Cardiac muscle cell (in vitro differentiated cells and primary cell): ENCODE measurements around the gene VEPH1. TPM values are rescaled to one million over a fixed set of nuclear protein-coding genes. Genes with fewer than 3 reads are reported as not detected.
"Not testable (repeated sequence)": the region's sequence is repeated elsewhere in the genome, so short reads cannot be mapped to it uniquely, and the experiment has no call there.

Experiments used
- DNase-seq, 2 donors: peaks; one replicate each; pipeline versions ENCODE4 v3.0.0 to v3.0.0-alpha.2; 2010 to 2017; ENCODE audit warnings: low read depth in 1 of 2, low spot score in 1 of 2
- H3K27ac ChIP-seq: fragments of 200-600 bp; sonication (generic); 2 replicates; pipeline ENCODE4 v1.5.1; 2016
- H3K27me3 ChIP-seq: fragments of 200-600 bp; sonication (generic); 2 replicates; pipeline ENCODE4 v1.6.0; 2016; ENCODE audit warnings: control low read depth
- H3K36me3 ChIP-seq: fragments of 200-600 bp; sonication (generic); 2 replicates; pipeline ENCODE4 v1.5.1; 2016; ENCODE audit warnings: control low read depth
- H3K4me1 ChIP-seq: fragments of 200-600 bp; sonication (generic); 2 replicates; pipeline ENCODE4 v1.8.1; 2017; ENCODE audit warnings: low read depth, mild to moderate bottlenecking, mixed run types
- H3K4me3 ChIP-seq: fragments of 200-600 bp; sonication (generic); 2 replicates; pipeline ENCODE4 v1.5.1; 2016; ENCODE audit warnings: mild to moderate bottlenecking
- H3K9me3 ChIP-seq: fragments of 200-600 bp; sonication (generic); 2 replicates; pipeline ENCODE4 v1.5.1; 2017; ENCODE audit warnings: low read depth, mild to moderate bottlenecking, control low read depth
- polyA plus RNA-seq: library from polyadenylated mRNA; unstranded; fragments of >200 nt; fragmentation: Nextera tagmentation; extraction: Ambion mirVana; gene quantifications from 2 replicates; pipeline ENCODE4 v1.2.1, GENCODE V29; 2016
- total RNA-seq: library from RNA; depleted of rRNA; stranded (reverse); fragments of >200 nt; gene quantifications from 2 replicates; pipeline ENCODE4 v1.2.3, GENCODE V29; 2016
- TF ChIP-seq, protein P1 (sequence below): IDR thresholded peaks from 2 replicates; pipeline ENCODE4 v1.5.1; 2012; ENCODE audit warnings: low read depth, mild to moderate bottlenecking, low read length

Gene VEPH1
- total and polyA plus RNA-seq, 2 experiments from 2014 or later = 1.1 to 1.7 TPM

DNA sequence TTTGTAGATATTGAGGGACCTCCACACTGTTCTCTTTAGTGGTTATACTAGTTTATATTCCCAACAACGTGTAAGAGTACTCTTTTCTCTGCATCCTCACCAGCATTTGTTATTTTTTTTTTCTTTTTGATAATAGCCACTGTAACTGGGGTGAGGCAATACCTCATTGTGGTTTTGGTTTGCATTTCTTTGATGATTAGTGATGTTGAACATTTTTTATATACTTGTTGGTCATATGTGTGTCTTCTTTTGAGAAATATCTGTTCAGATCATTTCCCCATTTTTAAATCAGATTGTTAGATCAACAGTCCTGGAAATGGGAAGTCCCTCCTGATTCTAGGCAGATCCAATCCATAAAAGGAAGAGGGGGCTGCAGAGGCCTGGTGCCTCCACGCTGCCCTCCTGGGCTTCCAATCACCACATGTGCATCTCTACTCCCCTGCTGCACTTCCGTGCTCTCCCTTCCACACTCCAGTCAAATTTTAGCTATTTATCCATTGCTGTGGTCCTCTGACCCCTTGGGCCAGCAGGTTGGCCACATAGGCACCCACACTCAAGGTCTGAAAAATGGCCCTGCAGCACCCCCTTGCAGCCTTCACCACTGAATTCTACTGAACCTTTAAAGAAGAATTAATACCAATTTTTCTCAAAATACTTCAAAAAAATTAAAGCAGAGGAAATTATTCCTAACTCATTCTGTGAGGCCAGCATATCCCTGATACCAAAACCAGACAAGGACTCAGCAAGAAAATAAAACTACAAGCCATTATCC lies 154.7 kb downstream of the VEPH1 start:
- TF ChIP-seq, protein P1, sequence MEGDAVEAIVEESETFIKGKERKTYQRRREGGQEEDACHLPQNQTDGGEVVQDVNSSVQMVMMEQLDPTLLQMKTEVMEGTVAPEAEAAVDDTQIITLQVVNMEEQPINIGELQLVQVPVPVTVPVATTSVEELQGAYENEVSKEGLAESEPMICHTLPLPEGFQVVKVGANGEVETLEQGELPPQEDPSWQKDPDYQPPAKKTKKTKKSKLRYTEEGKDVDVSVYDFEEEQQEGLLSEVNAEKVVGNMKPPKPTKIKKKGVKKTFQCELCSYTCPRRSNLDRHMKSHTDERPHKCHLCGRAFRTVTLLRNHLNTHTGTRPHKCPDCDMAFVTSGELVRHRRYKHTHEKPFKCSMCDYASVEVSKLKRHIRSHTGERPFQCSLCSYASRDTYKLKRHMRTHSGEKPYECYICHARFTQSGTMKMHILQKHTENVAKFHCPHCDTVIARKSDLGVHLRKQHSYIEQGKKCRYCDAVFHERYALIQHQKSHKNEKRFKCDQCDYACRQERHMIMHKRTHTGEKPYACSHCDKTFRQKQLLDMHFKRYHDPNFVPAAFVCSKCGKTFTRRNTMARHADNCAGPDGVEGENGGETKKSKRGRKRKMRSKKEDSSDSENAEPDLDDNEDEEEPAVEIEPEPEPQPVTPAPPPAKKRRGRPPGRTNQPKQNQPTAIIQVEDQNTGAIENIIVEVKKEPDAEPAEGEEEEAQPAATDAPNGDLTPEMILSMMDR = peak; percentile 4
- peak in 1 of 2 donors; percentile 23 for DNase-seq
- not testable (repeated sequence) for H3K36me3 ChIP-seq, H3K9me3 ChIP-seq, H3K4me1 ChIP-seq, H3K27me3 ChIP-seq, H3K27ac ChIP-seq, H3K4me3 ChIP-seq

DNA sequence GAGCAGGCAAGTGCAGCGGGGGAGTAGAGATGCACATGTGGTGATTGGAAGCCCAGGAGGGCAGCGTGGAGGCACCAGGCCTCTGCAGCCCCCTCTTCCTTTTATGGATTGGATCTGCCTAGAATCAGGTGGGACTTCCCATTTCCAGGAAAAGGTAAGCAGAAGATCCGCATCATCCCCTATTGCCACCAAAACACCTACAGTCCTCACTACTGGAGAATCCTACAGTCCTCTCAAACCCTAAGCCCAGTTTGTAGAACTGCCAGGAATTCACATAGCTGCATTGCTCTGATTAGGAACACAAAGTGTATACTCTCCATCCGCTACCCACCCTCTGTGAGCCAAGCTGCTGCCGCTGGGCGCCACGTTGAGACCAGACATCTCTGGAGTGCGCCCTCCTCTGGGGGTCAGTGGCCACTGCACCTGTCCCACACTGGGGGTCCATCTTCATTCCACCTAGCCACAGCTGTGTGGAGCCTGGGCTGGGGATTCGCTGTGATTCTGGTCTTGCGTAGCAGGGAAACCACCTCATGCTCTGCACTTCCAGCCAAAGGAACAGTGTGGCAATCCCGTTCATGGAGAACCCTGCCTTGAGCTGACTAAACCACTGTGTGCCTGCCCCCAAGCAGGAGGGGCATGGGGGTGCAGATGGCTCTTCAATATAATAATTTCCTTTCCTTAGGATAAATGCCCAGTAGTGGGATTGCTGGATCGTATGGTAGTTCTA lies 155.5 kb downstream of the VEPH1 start:
- Histone ChIP-seq H3K4me1 (no peaks in the 10 kb centered on the region), H3K4me3 (no peak overlapping the region), H3K9me3 (no peaks in the 10 kb centered on the region), H3K36me3 (no peaks in the 10 kb centered on the region), H3K27me3 (no peaks in the 10 kb centered on the region), H3K27ac (no peak overlapping the region)
- TF ChIP-seq, protein P1 = peak; percentile 63
- peak in 1 of 2 donors; percentile 83 for DNase-seq

DNA sequence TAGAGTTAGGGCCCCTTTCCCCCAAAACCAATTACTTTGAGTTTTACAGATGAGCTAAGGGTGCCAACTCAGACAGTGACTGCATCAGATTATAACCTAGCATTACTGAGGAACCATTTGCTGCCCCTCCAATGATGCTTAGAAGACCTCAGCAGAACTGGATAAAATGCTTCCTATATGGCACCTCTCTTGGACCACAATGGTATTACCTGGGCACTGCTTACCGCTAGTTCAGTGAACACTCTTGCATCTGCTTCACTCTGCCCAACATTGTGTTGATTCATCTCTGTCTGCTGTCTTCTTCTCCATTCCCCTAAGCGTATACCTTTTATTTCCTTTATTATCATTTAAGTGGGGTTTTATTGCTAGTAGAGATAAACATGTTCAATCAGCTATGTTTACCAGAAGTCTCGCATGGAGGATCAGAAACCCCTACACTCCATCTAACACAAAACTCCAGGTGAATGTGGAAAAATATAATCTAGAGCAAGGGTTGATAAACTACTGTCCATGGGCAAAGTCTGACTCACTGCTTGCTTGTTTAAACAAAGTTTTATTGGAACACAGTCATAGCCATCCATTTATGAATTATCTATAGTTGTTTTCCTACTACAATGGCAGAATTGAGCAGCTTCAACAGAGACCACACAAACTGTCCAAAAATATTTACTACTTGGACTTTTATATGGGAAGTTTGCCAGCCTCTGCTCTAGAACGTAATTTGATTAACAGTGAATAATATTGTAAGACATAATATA lies 166.8 kb downstream of the VEPH1 start:
- Histone ChIP-seq H3K4me3 (no peak overlapping the region), H3K4me1 (no peaks in the 10 kb centered on the region), H3K9me3 (no peaks in the 10 kb centered on the region), H3K27ac (no peak overlapping the region), H3K27me3 (no peaks in the 10 kb centered on the region), H3K36me3 (no peaks in the 10 kb centered on the region)
- TF ChIP-seq, protein P1 = no peak
- DNase-seq = no peak

DNA sequence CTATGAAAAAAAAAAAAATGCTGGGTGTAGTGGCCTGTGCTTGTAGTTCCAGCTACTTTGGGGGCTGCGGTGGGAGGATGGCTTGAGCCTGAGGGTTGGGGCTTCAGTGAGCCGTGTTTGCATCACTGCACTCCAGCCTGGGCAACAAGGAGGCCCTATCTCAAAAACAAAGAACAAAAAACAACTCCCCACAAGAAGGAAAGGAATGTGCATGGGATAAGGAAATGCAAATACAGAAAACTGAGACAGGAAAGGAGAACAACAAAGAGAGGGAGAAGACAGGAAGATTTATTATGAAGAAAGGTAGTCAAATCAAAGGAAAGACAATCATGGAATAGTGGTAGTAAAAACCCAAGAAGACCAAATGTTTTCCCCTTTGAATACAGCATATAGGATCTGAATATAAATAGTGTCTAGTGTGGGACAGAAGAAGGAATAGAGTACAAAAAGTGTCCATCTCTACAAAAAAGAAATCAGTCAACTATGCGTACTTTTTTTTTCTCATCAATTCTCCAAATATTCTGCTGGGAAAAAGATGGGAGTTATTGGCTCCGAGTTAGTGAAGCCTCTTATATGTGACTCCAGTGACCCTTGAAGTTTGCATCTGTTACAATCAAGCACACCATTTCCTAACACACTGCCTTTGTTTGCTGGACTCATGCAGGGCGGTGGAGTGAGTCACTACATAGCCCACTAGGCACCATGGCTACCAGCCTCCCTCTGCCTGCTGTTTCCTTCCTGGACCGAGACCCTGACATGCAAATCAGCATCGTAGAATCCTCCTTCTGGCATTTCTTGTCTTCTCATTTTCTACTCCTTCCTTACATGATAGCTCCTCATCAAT lies 167.8 kb downstream of the VEPH1 start:
- no peaks in the 10 kb centered on the region for H3K4me1 ChIP-seq
- H3K36me3 ChIP-seq = no peaks in the 10 kb centered on the region
- no peaks in the 10 kb centered on the region for H3K9me3 ChIP-seq
- H3K27me3 ChIP-seq = no peaks in the 10 kb centered on the region
- peak in 1 of 2 donors; percentile 85 for DNase-seq
- no peak overlapping the region for H3K27ac ChIP-seq
- TF ChIP-seq, protein P1 = no peak
- no peak overlapping the region for H3K4me3 ChIP-seq

DNA sequence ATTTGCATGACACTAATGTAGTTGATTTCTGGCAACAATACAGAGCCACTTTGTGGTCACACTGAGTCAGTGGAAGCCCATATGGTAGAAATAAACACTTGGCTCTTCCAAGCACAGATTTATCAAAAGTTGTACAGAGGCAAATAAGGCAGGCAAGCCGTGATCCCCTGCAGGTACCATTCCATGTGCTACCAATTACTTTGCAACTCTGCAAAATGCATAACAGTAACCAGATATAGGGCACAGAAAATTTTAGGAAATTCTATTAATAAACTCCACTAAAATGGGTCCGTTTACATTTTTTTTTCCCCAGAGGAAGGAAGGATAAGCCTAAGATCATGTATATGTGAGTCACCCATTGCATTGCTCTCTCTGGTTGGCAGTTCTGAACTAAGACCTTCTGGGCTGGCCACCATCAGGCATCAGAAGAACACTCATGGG lies 169.6 kb downstream of the VEPH1 start:
- TF ChIP-seq, protein P1 = no peak
- H3K9me3 ChIP-seq = no peaks in the 10 kb centered on the region
- H3K36me3 ChIP-seq = no peaks in the 10 kb centered on the region
- peak in 1 of 2 donors; percentile 35 for DNase-seq
- no peak overlapping the region for H3K4me3 ChIP-seq
- no peaks in the 10 kb centered on the region for H3K4me1 ChIP-seq
- no peaks in the 10 kb centered on the region for H3K27me3 ChIP-seq
- H3K27ac ChIP-seq = no peak overlapping the region
